DOHH2 (cell line): ENCODE results near the gene IARS2.

Experiments
- H3F3A ChIP-seq: fragments of 200-600 bp; sonication (generic), shearing (Covaris generic); 2 replicates; pipeline ENCODE4 v1.6.0; 2016; ENCODE audit warnings: antibody characterized with exemption, mild to moderate bottlenecking; ENCODE audit not compliant: control insufficient read depth, insufficient read depth
- H3K27ac ChIP-seq: fragments of 200-600 bp; sonication (generic); 2 replicates; pipeline ENCODE4 v1.5.1; 2014; ENCODE audit warnings: low read depth, mild to moderate bottlenecking, low read length, moderate library complexity
- H3K27me3 ChIP-seq: fragments of 200-600 bp; sonication (generic); 2 replicates; pipeline ENCODE4 v1.6.1; 2014; ENCODE audit warnings: mild to moderate bottlenecking, low read length, mixed read lengths; ENCODE audit not compliant: control insufficient read depth
- H3K36me3 ChIP-seq: fragments of 200-600 bp; sonication (generic); 2 replicates; pipeline ENCODE4 v1.6.1; 2014; ENCODE audit warnings: mild to moderate bottlenecking, low read length, moderate library complexity, mixed read lengths; ENCODE audit not compliant: control insufficient read depth
- H3K4me1 ChIP-seq: fragments of 200-600 bp; sonication (generic); 2 replicates; pipeline ENCODE4 v1.6.1; 2014; ENCODE audit warnings: mild to moderate bottlenecking, low read length, mixed read lengths; ENCODE audit not compliant: control insufficient read depth
- H3K4me2 ChIP-seq: fragments of 200-600 bp; sonication (generic); 2 replicates; pipeline ENCODE4 v1.6.0; 2014; ENCODE audit warnings: mild to moderate bottlenecking, low read length, moderate library complexity
- H3K4me3 ChIP-seq: fragments of 200-600 bp; sonication (generic); 2 replicates; pipeline ENCODE4 v1.5.1; 2014; ENCODE audit warnings: mild to moderate bottlenecking, low read length, mixed read lengths
- H3K79me2 ChIP-seq: fragments of 200-600 bp; sonication (generic); 2 replicates; pipeline ENCODE4 v1.6.1; 2014; ENCODE audit warnings: mild to moderate bottlenecking, low read length, mixed read lengths; ENCODE audit not compliant: control insufficient read depth
- H3K9me2 ChIP-seq: fragments of 200-600 bp; sonication (generic); replicated peaks from 2 replicates; pipeline ENCODE4 v1.6.1; 2014; ENCODE audit warnings: mild to moderate bottlenecking, low read length, mixed read lengths; ENCODE audit not compliant: control insufficient read depth
- H3K9me3 ChIP-seq: fragments of 200-600 bp; sonication (generic); 2 replicates; pipeline ENCODE4 v1.6.1; 2014; ENCODE audit warnings: antibody characterized with exemption, low read length, mixed read lengths; ENCODE audit not compliant: control insufficient read depth, insufficient read depth
- H4K20me1 ChIP-seq: fragments of 200-600 bp; sonication (generic); 2 replicates; pipeline ENCODE4 v1.6.0; 2014; ENCODE audit warnings: low read depth, mild to moderate bottlenecking, antibody characterized with exemption, low read length, moderate library complexity; ENCODE audit not compliant: control insufficient read depth, insufficient read depth
- EZH2phosphoT487 ChIP-seq: fragments of 200-600 bp; sonication (generic); IDR thresholded peaks from 2 replicates; pipeline ENCODE4 v1.6.1; 2017; ENCODE audit warnings: borderline replicate concordance, mild to moderate bottlenecking, antibody characterized with exemption, low read length, moderate library complexity, mixed read lengths
- TF ChIP-seq, protein P1 (sequence below): fragments of 200-600 bp; sonication (generic); IDR thresholded peaks from one replicate; pipeline ENCODE4 v1.5.1; 2014; ENCODE audit warnings: antibody characterized with exemption, mild to moderate bottlenecking, low read depth, low read length; ENCODE audit not compliant: poor library complexity, severe bottlenecking

IARS2 gene

DNA sequence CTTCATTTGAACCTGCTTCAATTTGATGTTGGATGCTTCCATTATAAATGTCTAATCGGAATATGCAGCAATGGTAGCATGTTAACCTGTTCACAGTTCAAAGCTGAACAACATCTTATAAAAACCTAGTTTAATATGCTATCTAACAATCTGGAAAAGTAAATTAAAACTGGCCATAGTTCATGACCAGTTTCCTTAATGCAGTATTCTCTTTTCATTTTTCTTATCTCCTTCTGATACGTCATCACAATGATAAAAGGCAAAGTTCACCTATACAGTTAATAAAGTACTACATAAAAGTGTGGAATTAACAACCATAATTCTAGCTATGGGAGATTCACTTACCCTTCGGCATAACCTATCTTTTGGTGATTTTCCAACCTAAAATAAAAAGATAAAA, 65.1 kb downstream of the IARS2 start:
- Histone ChIP-seq H3K27ac (no peak overlapping the region), H3F3A (no peaks in the 10 kb centered on the region), H3K9me2 (no peaks in the 10 kb centered on the region), H3K27me3 (no peaks in the 10 kb centered on the region), H3K4me2 (no peak overlapping the region), H3K4me1 (no peaks in the 10 kb centered on the region), H3K4me3 (no peak overlapping the region), H3K79me2 (no peaks in the 10 kb centered on the region), H3K36me3 (peaks cover 65% of the 10 kb centered on the region), H3K9me3 (no peaks in the 10 kb centered on the region), H4K20me1 (no peaks in the 10 kb centered on the region)
- TF ChIP-seq, protein P1, sequence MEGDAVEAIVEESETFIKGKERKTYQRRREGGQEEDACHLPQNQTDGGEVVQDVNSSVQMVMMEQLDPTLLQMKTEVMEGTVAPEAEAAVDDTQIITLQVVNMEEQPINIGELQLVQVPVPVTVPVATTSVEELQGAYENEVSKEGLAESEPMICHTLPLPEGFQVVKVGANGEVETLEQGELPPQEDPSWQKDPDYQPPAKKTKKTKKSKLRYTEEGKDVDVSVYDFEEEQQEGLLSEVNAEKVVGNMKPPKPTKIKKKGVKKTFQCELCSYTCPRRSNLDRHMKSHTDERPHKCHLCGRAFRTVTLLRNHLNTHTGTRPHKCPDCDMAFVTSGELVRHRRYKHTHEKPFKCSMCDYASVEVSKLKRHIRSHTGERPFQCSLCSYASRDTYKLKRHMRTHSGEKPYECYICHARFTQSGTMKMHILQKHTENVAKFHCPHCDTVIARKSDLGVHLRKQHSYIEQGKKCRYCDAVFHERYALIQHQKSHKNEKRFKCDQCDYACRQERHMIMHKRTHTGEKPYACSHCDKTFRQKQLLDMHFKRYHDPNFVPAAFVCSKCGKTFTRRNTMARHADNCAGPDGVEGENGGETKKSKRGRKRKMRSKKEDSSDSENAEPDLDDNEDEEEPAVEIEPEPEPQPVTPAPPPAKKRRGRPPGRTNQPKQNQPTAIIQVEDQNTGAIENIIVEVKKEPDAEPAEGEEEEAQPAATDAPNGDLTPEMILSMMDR, result no peak
- TF ChIP-seq EZH2phosphoT487, result no peak

DNA sequence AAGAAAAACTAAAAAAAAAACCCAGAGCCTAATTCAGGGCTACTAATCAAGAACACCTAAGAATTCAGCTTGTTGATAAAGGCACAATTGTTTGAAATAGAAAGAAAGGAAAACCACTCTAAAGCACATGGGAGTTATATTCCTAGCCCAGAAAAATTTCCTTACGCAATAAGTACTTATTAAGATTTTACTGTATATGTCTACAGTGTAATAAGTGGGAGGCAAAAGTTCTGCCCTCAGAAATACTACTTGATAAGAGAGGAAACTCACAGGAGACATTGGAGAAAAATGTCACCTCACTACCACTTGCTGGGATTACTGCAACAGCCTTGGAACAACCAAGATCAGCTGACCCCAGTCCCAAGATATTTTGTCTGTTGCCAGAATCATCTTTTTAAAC, 66.1 kb downstream of the IARS2 start:
- Histone ChIP-seq H3F3A (no peaks in the 10 kb centered on the region), H3K4me1 (no peaks in the 10 kb centered on the region), H3K36me3 (peaks cover 63% of the 10 kb centered on the region), H3K4me2 (no peak overlapping the region), H3K27me3 (no peaks in the 10 kb centered on the region), H3K4me3 (no peak overlapping the region), H3K9me3 (no peaks in the 10 kb centered on the region), H3K27ac (no peak overlapping the region), H3K9me2 (no peaks in the 10 kb centered on the region), H3K79me2 (no peaks in the 10 kb centered on the region), H4K20me1 (no peaks in the 10 kb centered on the region)
- TF ChIP-seq, protein P1, result no peak
- TF ChIP-seq EZH2phosphoT487, result no peak

DNA sequence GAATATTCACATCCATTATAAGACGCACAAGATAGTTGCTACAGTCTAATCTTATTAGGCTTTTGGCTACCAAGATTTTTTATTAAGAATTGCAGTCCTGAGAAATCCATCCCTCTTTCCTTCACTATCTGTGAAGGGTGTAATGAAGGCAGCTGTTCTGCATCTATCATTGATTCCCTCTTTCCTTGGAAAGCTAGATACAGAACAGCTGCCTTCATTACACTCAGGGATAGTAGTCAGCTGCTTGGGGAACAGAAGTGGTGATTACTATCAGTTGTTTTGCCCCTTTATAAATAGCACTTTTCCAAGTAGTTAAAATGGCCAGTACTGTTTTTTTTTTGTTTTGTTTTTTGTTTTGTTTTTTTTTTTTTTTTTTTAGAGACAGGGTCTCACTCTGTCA, 70.2 kb downstream of the IARS2 start:
- Histone ChIP-seq H3F3A (no peaks in the 10 kb centered on the region), H4K20me1 (no peaks in the 10 kb centered on the region), H3K9me2 (no peaks in the 10 kb centered on the region), H3K27ac (no peak overlapping the region), H3K79me2 (no peaks in the 10 kb centered on the region), H3K9me3 (no peaks in the 10 kb centered on the region), H3K27me3 (no peaks in the 10 kb centered on the region), H3K4me3 (no peak overlapping the region), H3K36me3 (peaks cover 61% of the 10 kb centered on the region), H3K4me1 (no peaks in the 10 kb centered on the region), H3K4me2 (no peak overlapping the region)
- TF ChIP-seq, protein P1, result no peak
- no peak for TF ChIP-seq EZH2phosphoT487

DNA sequence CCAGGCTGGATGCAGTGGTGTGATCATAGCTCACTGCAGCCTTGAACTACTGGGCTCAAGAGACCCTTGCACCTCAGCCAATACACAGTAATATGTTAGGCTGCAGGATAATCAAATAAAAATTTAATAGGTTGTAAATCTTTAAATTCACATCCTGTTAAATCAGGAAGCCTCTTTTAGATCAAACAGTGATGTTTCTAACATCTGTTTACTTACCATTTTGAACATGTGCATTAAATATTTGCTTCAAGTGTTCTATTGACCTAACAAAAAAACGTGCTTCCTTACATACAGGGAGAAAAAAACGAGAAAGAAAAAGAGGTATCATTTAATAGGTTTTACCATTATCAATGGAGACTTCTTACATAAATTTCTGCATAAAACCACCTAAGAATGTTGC, 70.6 kb downstream of the IARS2 start:
- TF ChIP-seq EZH2phosphoT487, result no peak
- TF ChIP-seq, protein P1, result no peak
- Histone ChIP-seq H3K36me3 (peaks cover 64% of the 10 kb centered on the region), H3K4me1 (no peaks in the 10 kb centered on the region), H3K4me2 (no peak overlapping the region), H4K20me1 (no peaks in the 10 kb centered on the region), H3K27me3 (no peaks in the 10 kb centered on the region), H3K27ac (no peak overlapping the region), H3K79me2 (no peaks in the 10 kb centered on the region), H3K9me3 (no peaks in the 10 kb centered on the region), H3K4me3 (no peak overlapping the region), H3K9me2 (no peaks in the 10 kb centered on the region), H3F3A (no peaks in the 10 kb centered on the region)
